Adrenal gland (tissue), 5 donors: ENCODE results near the gene DHX30.

Experiments
- CTCF ChIP-seq, 6 experiments: fragments of 450-650 bp in 4 of 6; fragments of 200-600 bp in 2 of 6; sonication (generic) in 1 of 6; IDR thresholded peaks; 1 replicate in 5 of 6; 2 replicates in 1 of 6; pipeline versions ENCODE4 v1.5.1 to v1.8.0; 2016 to 2021; ENCODE audit warnings: antibody characterized with exemption in 6 of 6, mild to moderate bottlenecking in 2 of 6, moderate library complexity in 1 of 6
- POLR2A ChIP-seq, 2 donors: fragments of 450-650 bp; IDR thresholded peaks; one replicate each; pipeline ENCODE4 v1.6.1; 2017; ENCODE audit warnings: antibody characterized with exemption in 2 of 2, mild to moderate bottlenecking in 2 of 2, moderate library complexity in 1 of 2
- donor health status: DM: no; HTN: no; CAD: no.

GRCh38 chr3:47778746-47779145, 24.2 kb upstream of the DHX30 start:
- TF ChIP-seq CTCF (IDR thresholded peaks at IDR 0.05) (no peak), POLR2A (IDR thresholded peaks at IDR 0.05) (no peak)
